Neuron (in vitro differentiated cells): Measurements from ENCODE around the gene TNIP1.

Experiments
- H2AFZ ChIP-seq: one replicate; pipeline ENCODE4 v1.6.1; 2013; ENCODE audit warnings: low read depth, mild to moderate bottlenecking, inconsistent platforms, low read length, moderate library complexity
- H3K27me3 ChIP-seq: one replicate; pipeline ENCODE4 v1.6.1; 2013; ENCODE audit warnings: low read length; ENCODE audit not compliant: insufficient read depth
- H3K36me3 ChIP-seq: one replicate; pipeline ENCODE4 v1.6.1; 2013; ENCODE audit warnings: low read length; ENCODE audit not compliant: insufficient read depth
- H3K4me1 ChIP-seq: one replicate; pipeline ENCODE4 v1.6.1; 2013; ENCODE audit warnings: low read length; ENCODE audit not compliant: insufficient read depth
- H3K4me3 ChIP-seq: 2 replicates; pipeline ENCODE4 v1.5.1; 2013; ENCODE audit warnings: mild to moderate bottlenecking, low read length, moderate library complexity
- H3K9me3 ChIP-seq: one replicate; pipeline ENCODE4 v1.6.1; 2013; ENCODE audit warnings: low read length

Gene TNIP1

DNA sequence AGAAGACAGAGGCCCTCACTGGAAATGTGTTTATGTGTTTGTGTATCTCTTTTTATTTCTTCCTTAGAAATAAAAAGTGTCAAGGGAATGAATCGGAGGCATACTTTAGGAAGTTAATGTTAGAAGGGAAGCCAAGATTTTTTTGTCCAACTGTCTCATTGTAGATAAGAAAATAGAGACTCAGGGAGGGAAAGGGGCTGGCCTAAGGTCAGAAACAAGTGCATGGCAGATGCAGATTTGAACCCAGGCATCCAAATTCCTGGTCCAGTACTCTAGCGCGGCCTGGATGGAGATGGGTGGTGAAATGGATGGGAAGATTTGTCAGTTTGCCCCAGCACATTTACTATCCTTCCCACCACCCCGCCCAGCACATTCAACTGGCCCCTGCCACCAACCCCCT lies 19.8 kb upstream of the TNIP1 start:
- Histone ChIP-seq H3K27me3 (no peaks in the 10 kb centered on the region), H3K9me3 (no peaks in the 10 kb centered on the region), H3K36me3 (peaks cover 7% of the 10 kb centered on the region), H3K4me1 (peaks cover 4% of the 10 kb centered on the region), H2AFZ (no peak overlapping the region), H3K4me3 (no peak overlapping the region)

DNA sequence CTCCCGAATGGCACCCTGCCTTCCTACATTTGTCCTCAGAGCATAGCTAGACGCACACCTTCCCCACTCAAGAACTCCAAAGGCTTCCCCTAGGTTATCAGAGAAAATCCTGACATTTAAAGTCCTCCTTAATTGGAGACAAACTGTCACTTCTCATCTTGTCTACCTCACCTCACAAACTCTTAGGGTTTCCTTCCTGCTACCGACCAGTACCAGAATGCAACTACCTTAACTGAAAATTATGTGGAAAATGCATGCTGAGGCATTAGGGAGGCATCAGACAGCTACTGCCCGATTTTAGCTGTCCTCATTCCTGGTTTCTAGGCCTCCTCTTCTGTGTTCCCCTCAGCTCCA lies 17.9 kb upstream of the TNIP1 start:
- H3K4me1 ChIP-seq, result peaks cover 11% of the 10 kb centered on the region
- no peak overlapping the region for H2AFZ ChIP-seq
- no peak overlapping the region for H3K4me3 ChIP-seq
- no peaks in the 10 kb centered on the region for H3K9me3 ChIP-seq
- no peaks in the 10 kb centered on the region for H3K27me3 ChIP-seq
- peaks cover 2% of the 10 kb centered on the region for H3K36me3 ChIP-seq

GRCh38 chr5:151097820-151098767 lies 17.3 kb upstream of the TNIP1 start:
- H3K9me3 ChIP-seq, result no peaks in the 10 kb centered on the region
- no peaks in the 10 kb centered on the region for H3K27me3 ChIP-seq
- no peaks in the 10 kb centered on the region for H3K36me3 ChIP-seq
- no peak overlapping the region for H2AFZ ChIP-seq
- no peak overlapping the region for H3K4me3 ChIP-seq
- peaks cover 11% of the 10 kb centered on the region for H3K4me1 ChIP-seq

DNA sequence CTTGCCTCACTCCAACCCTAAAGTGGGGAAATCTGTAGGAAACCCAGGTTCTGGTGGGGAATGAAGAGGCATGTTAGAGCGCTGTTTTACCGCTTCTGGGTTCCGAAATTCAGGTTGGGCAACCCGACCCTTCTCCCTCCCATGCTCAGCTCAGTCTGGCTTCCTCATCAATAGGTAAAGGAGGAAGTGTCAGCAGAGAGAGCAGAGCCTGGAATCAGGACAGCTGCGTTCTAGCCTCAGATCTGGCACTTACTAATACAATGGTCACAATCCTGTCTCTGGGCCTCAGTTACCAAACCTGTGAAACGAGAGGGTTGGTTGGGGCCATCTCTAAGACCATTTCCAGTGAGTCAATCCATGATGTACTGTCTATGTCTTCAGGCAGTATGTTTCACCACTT lies 16.2 kb upstream of the TNIP1 start:
- Histone ChIP-seq H3K36me3 (no peaks in the 10 kb centered on the region), H3K4me1 (peaks cover 11% of the 10 kb centered on the region), H3K27me3 (no peaks in the 10 kb centered on the region), H2AFZ (no peak overlapping the region), H3K9me3 (no peaks in the 10 kb centered on the region), H3K4me3 (no peak overlapping the region)

- Histone ChIP-seq H3K4me3 (no peak overlapping the region), H2AFZ (no peak overlapping the region), H3K4me1 (peaks cover 11% of the 10 kb centered on the region), H3K9me3 (no peaks in the 10 kb centered on the region), H3K36me3 (no peaks in the 10 kb centered on the region), H3K27me3 (no peaks in the 10 kb centered on the region)
Observed at GRCh38 chr5:151096001-151096373, 15.2 kb upstream of the TNIP1 start.

GRCh38 chr5:151095341-151096000 lies 14.6 kb upstream of the TNIP1 start:
- Histone ChIP-seq H2AFZ (no peak overlapping the region), H3K4me3 (no peak overlapping the region), H3K4me1 (peaks cover 11% of the 10 kb centered on the region), H3K27me3 (no peaks in the 10 kb centered on the region), H3K9me3 (no peaks in the 10 kb centered on the region), H3K36me3 (no peaks in the 10 kb centered on the region)

- peaks cover 11% of the 10 kb centered on the region for H3K4me1 ChIP-seq
- no peaks in the 10 kb centered on the region for H3K9me3 ChIP-seq
- H3K4me3 ChIP-seq, result no peak overlapping the region
- no peak overlapping the region for H2AFZ ChIP-seq
- H3K27me3 ChIP-seq, result no peaks in the 10 kb centered on the region
- no peaks in the 10 kb centered on the region for H3K36me3 ChIP-seq
Observed at GRCh38 chr5:151094852-151095245, 14.0 kb upstream of the TNIP1 start.

- Histone ChIP-seq H3K4me1 (peaks cover 11% of the 10 kb centered on the region), H3K9me3 (no peaks in the 10 kb centered on the region), H2AFZ (no peak overlapping the region), H3K27me3 (no peaks in the 10 kb centered on the region), H3K36me3 (no peaks in the 10 kb centered on the region), H3K4me3 (no peak overlapping the region)
Observed at GRCh38 chr5:151094030-151094851, 13.4 kb upstream of the TNIP1 start.

DNA sequence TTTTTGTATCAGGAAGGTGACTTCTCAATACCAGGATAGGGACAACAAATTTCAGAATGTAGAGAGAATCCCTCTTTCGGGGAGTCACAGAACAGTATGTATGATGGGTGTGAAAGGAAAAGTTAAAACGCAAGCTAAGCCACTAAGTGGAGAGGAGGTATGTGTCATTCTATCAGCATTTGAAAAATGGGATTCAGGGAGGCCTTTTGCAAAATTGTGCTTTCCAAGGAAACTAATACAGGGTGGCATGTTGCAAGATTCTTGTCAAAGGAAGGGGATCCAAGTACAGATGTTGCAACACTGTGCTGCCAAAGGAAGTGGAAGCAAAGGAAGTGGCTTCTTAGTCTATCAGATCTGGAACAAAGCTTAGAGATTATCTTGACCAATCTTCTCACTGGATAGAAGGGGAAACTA lies 12.6 kb upstream of the TNIP1 start:
- Histone ChIP-seq H2AFZ (no peak overlapping the region), H3K9me3 (no peaks in the 10 kb centered on the region), H3K4me1 (peaks cover 11% of the 10 kb centered on the region), H3K36me3 (no peaks in the 10 kb centered on the region), H3K4me3 (no peak overlapping the region), H3K27me3 (no peaks in the 10 kb centered on the region)

- Histone ChIP-seq H3K27me3 (no peaks in the 10 kb centered on the region), H3K36me3 (no peaks in the 10 kb centered on the region), H3K4me3 (no peak overlapping the region), H3K4me1 (peaks cover 11% of the 10 kb centered on the region), H3K9me3 (no peaks in the 10 kb centered on the region), H2AFZ (no peak overlapping the region)
Observed at GRCh38 chr5:151092762-151093161, 11.9 kb upstream of the TNIP1 start.

- no peak overlapping the region for H2AFZ ChIP-seq
Observed at GRCh38 chr5:151089726-151090125, 8.9 kb upstream of the TNIP1 start.

DNA sequence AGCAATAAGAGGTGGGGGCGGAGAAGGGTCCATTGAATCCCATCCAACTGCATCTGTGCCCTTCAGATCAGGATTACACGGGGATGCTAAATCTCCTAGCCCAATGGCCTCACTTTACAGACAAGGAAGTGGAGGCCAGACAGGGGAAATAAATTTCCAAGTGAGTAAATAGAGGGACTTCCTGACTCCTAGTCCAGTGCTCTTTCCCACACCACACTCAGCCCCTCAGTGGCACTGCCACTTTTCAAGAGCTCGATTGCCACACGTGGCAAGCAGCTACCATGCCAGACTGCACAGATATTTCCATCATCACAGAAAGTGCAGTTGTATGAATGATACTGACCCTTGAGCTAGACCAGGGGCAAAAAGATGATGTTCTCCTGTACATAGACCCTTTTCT lies 8.2 kb upstream of the TNIP1 start:
- Histone ChIP-seq H3K36me3 (no peaks in the 10 kb centered on the region), H3K4me3 (no peak overlapping the region), H3K27me3 (peaks cover 8% of the 10 kb centered on the region), H3K4me1 (no peaks in the 10 kb centered on the region), H3K9me3 (no peaks in the 10 kb centered on the region), H2AFZ (no peak overlapping the region)

More at GRCh38 chr5:151089726-151090125, 8.9 kb upstream of the TNIP1 start:
- no peaks in the 10 kb centered on the region for H3K4me1 ChIP-seq
- H3K27me3 ChIP-seq, result peaks cover 8% of the 10 kb centered on the region
- H3K36me3 ChIP-seq, result no peaks in the 10 kb centered on the region
- H3K9me3 ChIP-seq, result no peaks in the 10 kb centered on the region
- no peak overlapping the region for H3K4me3 ChIP-seq

- peaks cover 8% of the 10 kb centered on the region for H3K27me3 ChIP-seq
- no peaks in the 10 kb centered on the region for H3K4me1 ChIP-seq
- no peaks in the 10 kb centered on the region for H3K9me3 ChIP-seq
- no peak overlapping the region for H2AFZ ChIP-seq
- no peak overlapping the region for H3K4me3 ChIP-seq
- no peaks in the 10 kb centered on the region for H3K36me3 ChIP-seq
Observed at GRCh38 chr5:151087486-151087885, 6.7 kb upstream of the TNIP1 start.
